Vagina (tissue), 2 donors: Measurements from ENCODE around the gene SMOC2. TPM values are rescaled to one million over a fixed set of nuclear protein-coding genes. Genes with fewer than 3 reads are reported as not detected.
A peak's percentile ranks its signal among the peaks of the same experiment; 100 is the strongest.

Experiments
- DNase-seq, 2 donors: peaks; one replicate each; pipeline ENCODE4 v3.0.0-alpha.2; 2017; ENCODE audit errors: extremely low spot score in 2 of 2
- H3K27ac ChIP-seq: fragments of 200-600 bp; sonication (generic); one replicate; pipeline ENCODE4 v1.5.1; 2019
- H3K27me3 ChIP-seq: fragments of 200-600 bp; sonication (generic); one replicate; pipeline ENCODE4 v1.5.1; 2019
- H3K36me3 ChIP-seq, 2 donors: fragments of 200-600 bp; sonication (generic); one replicate each; pipeline ENCODE4 v1.5.1; 2017 to 2019
- H3K4me1 ChIP-seq: fragments of 200-600 bp; sonication (generic); one replicate; pipeline ENCODE4 v1.5.1; 2019
- H3K4me3 ChIP-seq, 2 donors: fragments of 200-600 bp; sonication (generic); 1 replicate in 1 of 2; 2 replicates in 1 of 2; pipeline ENCODE4 v1.5.1; 2016 to 2019
- H3K9me3 ChIP-seq: fragments of 200-600 bp; sonication (generic); one replicate; pipeline ENCODE4 v1.5.1; 2019
- CTCF ChIP-seq, 3 experiments: fragments of 450-650 bp in 2 of 3; fragments of 200-600 bp in 1 of 3; sonication (generic) in 1 of 3; IDR thresholded peaks; one replicate each; pipeline ENCODE4 v1.5.1; 2017 to 2019; ENCODE audit warnings: antibody characterized with exemption in 3 of 3, mild to moderate bottlenecking in 2 of 3, moderate library complexity in 2 of 3
- POLR2A ChIP-seq, 2 donors: fragments of 450-650 bp; IDR thresholded peaks; one replicate each; pipeline ENCODE4 v1.6.1; 2017; ENCODE audit warnings: antibody characterized with exemption in 2 of 2, mild to moderate bottlenecking in 2 of 2, moderate library complexity in 2 of 2
- POLR2AphosphoS5 ChIP-seq, 2 donors: sonication (generic); formaldehyde crosslinking; IDR thresholded peaks; one replicate each; pipeline ENCODE4 v1.9.0; 2017; ENCODE audit warnings: antibody characterized with exemption in 2 of 2, mild to moderate bottlenecking in 2 of 2, low read depth in 1 of 2; ENCODE audit not compliant: insufficient read depth in 1 of 2
- intact Hi-C: fragments of 100-400 bp; cut with DNase I; formaldehyde crosslinking; loops from one replicate; pipeline ENCODE4 v1.15.1; 2023
- total RNA-seq: library from RNA; depleted of rRNA; stranded (reverse); fragments of >200 nt; gene quantifications from one replicate; pipeline ENCODE4 v1.2.3, GENCODE V29; 2016

The SMOC2 gene
- total RNA-seq, 1 donor from 2014 or later, result 22.1 TPM

GRCh38 chr6:168711666-168712300 is 270.8 kb downstream of the SMOC2 start:
- no peak overlapping the region for H3K27ac ChIP-seq
- intact Hi-C loops, result no loop called here

GRCh38 chr6:168712993-168713392 is 272.0 kb downstream of the SMOC2 start:
- H3K4me1 ChIP-seq, result no peaks in the 10 kb centered on the region
- intact Hi-C loops, result no loop called here
- H3K36me3 ChIP-seq, result no peaks in the 10 kb centered on the region
- H3K9me3 ChIP-seq, result no peaks in the 10 kb centered on the region
- DNase-seq, result peak in 1 of 2 donors; percentile 46
- H3K4me3 ChIP-seq, result no peak overlapping the region
- H3K27ac ChIP-seq, result no peak overlapping the region
- H3K27me3 ChIP-seq, result no peaks in the 10 kb centered on the region
- TF ChIP-seq POLR2A (IDR thresholded peaks at IDR 0.05), result no peak
- no peak for TF ChIP-seq POLR2AphosphoS5 (IDR thresholded peaks at IDR 0.05; ENCODE audit: insufficient read depth in 1 of 2, low read depth in 1 of 2)
- no peak for TF ChIP-seq CTCF (IDR thresholded peaks at IDR 0.05)

More at GRCh38 chr6:168711666-168712300, 270.8 kb downstream of the SMOC2 start:
- no peak overlapping the region for H3K4me3 ChIP-seq
- DNase-seq, result peak in 1 of 2 donors; percentile 81
- H3K9me3 ChIP-seq, result no peaks in the 10 kb centered on the region
- no peaks in the 10 kb centered on the region for H3K36me3 ChIP-seq
- TF ChIP-seq POLR2A (IDR thresholded peaks at IDR 0.05) (no peak), CTCF (IDR thresholded peaks at IDR 0.05) (no peak), POLR2AphosphoS5 (IDR thresholded peaks at IDR 0.05; ENCODE audit: insufficient read depth in 1 of 2, low read depth in 1 of 2) (no peak)
- no peaks in the 10 kb centered on the region for H3K4me1 ChIP-seq
- H3K27me3 ChIP-seq, result no peaks in the 10 kb centered on the region

- H3K27me3 ChIP-seq, result no peaks in the 10 kb centered on the region
- H3K27ac ChIP-seq, result no peak overlapping the region
- no peaks in the 10 kb centered on the region for H3K36me3 ChIP-seq
- TF ChIP-seq POLR2AphosphoS5 (IDR thresholded peaks at IDR 0.05; ENCODE audit: insufficient read depth in 1 of 2, low read depth in 1 of 2), result no peak
- TF ChIP-seq POLR2A (IDR thresholded peaks at IDR 0.05), result no peak
- no peak for TF ChIP-seq CTCF (IDR thresholded peaks at IDR 0.05)
- intact Hi-C loops, result no loop called here
- H3K4me1 ChIP-seq, result no peaks in the 10 kb centered on the region
- peak; percentile 22 to 43 for DNase-seq
- no peaks in the 10 kb centered on the region for H3K9me3 ChIP-seq
- no peak overlapping the region for H3K4me3 ChIP-seq
These were observed 272.9 kb downstream of the SMOC2 start for GRCh38 chr6:168713839-168714238.

GRCh38 chr6:168714547-168715260 is 273.7 kb downstream of the SMOC2 start:
- no peaks in the 10 kb centered on the region for H3K36me3 ChIP-seq
- H3K27me3 ChIP-seq, result no peaks in the 10 kb centered on the region
- H3K27ac ChIP-seq, result no peak overlapping the region
- DNase-seq, result peak in 1 of 2 donors; percentile 19
- no peaks in the 10 kb centered on the region for H3K4me1 ChIP-seq
- no peak for TF ChIP-seq POLR2A (IDR thresholded peaks at IDR 0.05)
- no peak for TF ChIP-seq CTCF (IDR thresholded peaks at IDR 0.05)
- TF ChIP-seq POLR2AphosphoS5 (IDR thresholded peaks at IDR 0.05; ENCODE audit: insufficient read depth in 1 of 2, low read depth in 1 of 2), result no peak
- intact Hi-C loops, result no loop called here
- H3K9me3 ChIP-seq, result no peaks in the 10 kb centered on the region
- H3K4me3 ChIP-seq, result no peak overlapping the region
